ENCODE results near the gene ALKBH7.

ALKBH7 gene

GRCh38 chr19:6415591-6416190, 43.1 kb downstream of the ALKBH7 start:
- in situ Hi-C loops (cut with HindIII; ENCODE audit: low pct_unique_long_range_greater_than_20kb, low sequenced_read_pairs): no loop called here
- no peak for TF ChIP-seq JUND (IDR thresholded peaks at IDR 0.05; ENCODE audit: low read depth)
- DNase-seq (ENCODE audit: low read depth in 1 of 2, low spot score in 1 of 2): no peak

- in situ Hi-C loops (cut with HindIII; ENCODE audit: low pct_unique_long_range_greater_than_20kb, low sequenced_read_pairs): no loop called here
- TF ChIP-seq JUND (IDR thresholded peaks at IDR 0.05; ENCODE audit: low read depth): no peak
- DNase-seq (ENCODE audit: low read depth in 1 of 2, low spot score in 1 of 2): no peak
Observed at GRCh38 chr19:6416658-6417405, 44.2 kb downstream of the ALKBH7 start.

DNA sequence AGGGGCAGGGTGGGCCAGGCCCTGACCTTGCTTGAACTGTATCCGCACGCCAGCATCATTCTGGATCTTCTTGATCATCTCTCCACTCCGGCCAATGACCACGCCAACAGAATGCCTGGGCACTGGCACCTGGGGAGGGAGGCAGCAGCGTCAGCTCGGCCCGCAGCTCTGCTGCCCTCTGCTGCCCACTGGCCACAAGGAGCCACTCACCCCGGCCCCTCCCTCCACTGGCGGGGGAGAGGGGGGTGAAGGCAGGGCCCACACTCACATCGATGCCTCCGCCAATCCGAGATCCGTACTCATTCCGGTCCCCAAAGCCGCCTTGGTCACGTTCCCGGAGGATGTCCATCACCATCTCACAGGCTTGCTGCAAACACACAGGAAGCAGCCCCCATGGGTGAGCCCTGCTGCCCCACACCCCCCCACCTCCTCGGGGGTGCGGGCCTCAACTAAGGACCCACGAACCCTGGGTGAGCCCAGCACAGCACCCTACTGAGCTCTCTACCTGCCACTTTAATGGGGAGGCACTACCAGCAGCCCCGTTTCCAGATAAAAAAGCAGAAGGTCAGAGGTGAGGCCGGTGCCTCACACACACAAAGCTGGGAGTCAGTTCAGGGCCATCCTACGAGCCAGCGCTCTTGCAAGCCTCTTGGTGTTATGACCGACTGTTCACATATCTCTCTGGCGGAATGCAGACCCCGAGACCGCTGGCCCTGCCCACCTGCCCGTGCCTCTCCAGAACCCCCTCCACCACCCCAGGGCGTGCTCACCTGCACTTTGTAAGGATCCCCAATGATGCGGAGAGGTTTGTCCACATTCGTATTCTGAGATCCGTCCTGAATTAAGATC, 45.3 kb downstream of the ALKBH7 start:
- TF ChIP-seq JUND (IDR thresholded peaks at IDR 0.05; ENCODE audit: low read depth): no peak
- in situ Hi-C loops (cut with HindIII; ENCODE audit: low pct_unique_long_range_greater_than_20kb, low sequenced_read_pairs): no loop called here
- DNase-seq (ENCODE audit: low read depth in 1 of 2, low spot score in 1 of 2): peak in 1 of 2 experiments; percentile 44

GRCh38 chr19:6418562-6418932, 46.0 kb downstream of the ALKBH7 start:
- no peak for TF ChIP-seq JUND (IDR thresholded peaks at IDR 0.05; ENCODE audit: low read depth)
- no peak for DNase-seq (ENCODE audit: low read depth in 1 of 2, low spot score in 1 of 2)
- in situ Hi-C loops (cut with HindIII; ENCODE audit: low pct_unique_long_range_greater_than_20kb, low sequenced_read_pairs): no loop called here

GRCh38 chr19:6421075-6422014, 48.8 kb downstream of the ALKBH7 start:
- no peak for DNase-seq (ENCODE audit: low read depth in 1 of 2, low spot score in 1 of 2)
- in situ Hi-C loops (cut with HindIII; ENCODE audit: low pct_unique_long_range_greater_than_20kb, low sequenced_read_pairs): no loop called here
- TF ChIP-seq JUND (IDR thresholded peaks at IDR 0.05; ENCODE audit: low read depth): no peak

GRCh38 chr19:6423499-6424194, 51.1 kb downstream of the ALKBH7 start:
- in situ Hi-C loops (cut with HindIII; ENCODE audit: low pct_unique_long_range_greater_than_20kb, low sequenced_read_pairs): no loop called here
- DNase-seq (ENCODE audit: low read depth in 1 of 2, low spot score in 1 of 2): peak; percentile 45 to 54
- no peak for TF ChIP-seq JUND (IDR thresholded peaks at IDR 0.05; ENCODE audit: low read depth)

- in situ Hi-C loops (cut with HindIII; ENCODE audit: low pct_unique_long_range_greater_than_20kb, low sequenced_read_pairs): no loop called here
- no peak for TF ChIP-seq JUND (IDR thresholded peaks at IDR 0.05; ENCODE audit: low read depth)
- DNase-seq (ENCODE audit: low read depth in 1 of 2, low spot score in 1 of 2): no peak
Observed at GRCh38 chr19:6424195-6424938, 51.8 kb downstream of the ALKBH7 start, which contains the start of gene KHSRP. KHSRP (minus strand) TSS chr19:6424811; CDS start chr19:6424701, 110 bp downstream.
